HepG2 (cell line): ENCODE measurements around the gene ALK.

Source experiments
- ETV6 ChIP-seq: sonication (generic); formaldehyde crosslinking; conservative IDR thresholded peaks from 2 replicates; pipeline ENCODE4 v1.4.0; 2020; ENCODE audit warnings: missing genetic modification reagents
- GABPA ChIP-seq, 2 experiments: IDR thresholded peaks; 2 replicates each; pipeline ENCODE4 v1.6.1; 2011 to 2016; ENCODE audit warnings: low read depth in 2 of 2, low read length in 1 of 2, missing biosample characterization in 1 of 2, missing genetic modification characterization in 1 of 2
- IKZF1 ChIP-seq: fragments of 450-650 bp; IDR thresholded peaks from 2 replicates; pipeline ENCODE4 v1.7.1; 2016
- MEIS2 ChIP-seq: sonication (generic); formaldehyde crosslinking; IDR thresholded peaks from 2 replicates; pipeline ENCODE4 v1.9.0; 2021; ENCODE audit warnings: mild to moderate bottlenecking, missing genetic modification reagents
- MYC ChIP-seq: sonication (generic); formaldehyde crosslinking; IDR thresholded peaks from 2 replicates; pipeline ENCODE4 v1.9.0; 2021; ENCODE audit warnings: missing genetic modification reagents, borderline replicate concordance
- POLR2AphosphoS5 ChIP-seq: IDR thresholded peaks from 2 replicates; pipeline ENCODE4 v1.6.1; 2012; ENCODE audit warnings: low read depth, low read length
- ZFYVE20 ChIP-seq: sonication (generic); formaldehyde crosslinking; IDR thresholded peaks from 2 replicates; pipeline ENCODE4 v1.8.0; 2023; ENCODE audit warnings: low read depth, mild to moderate bottlenecking, moderate library complexity, missing genetic modification reagents, borderline replicate concordance
- ZNF562 ChIP-seq: sonication (generic); formaldehyde crosslinking; IDR thresholded peaks from 2 replicates; pipeline ENCODE4 v1.8.0; 2022; ENCODE audit warnings: missing genetic modification reagents, borderline replicate concordance
- TF ChIP-seq, protein P1 (sequence below): sonication (generic); formaldehyde crosslinking; IDR thresholded peaks from 2 replicates; pipeline ENCODE4 v1.8.0; 2022; ENCODE audit warnings: missing genetic modification reagents, mild to moderate bottlenecking, inconsistent platforms, borderline replicate concordance
- TF ChIP-seq, protein P2 (sequence below): sonication (generic); formaldehyde crosslinking; IDR thresholded peaks from 2 replicates; pipeline ENCODE4 v1.5.0; 2020; ENCODE audit warnings: mild to moderate bottlenecking, missing genetic modification reagents, moderate library complexity

- TF ChIP-seq, protein P1, sequence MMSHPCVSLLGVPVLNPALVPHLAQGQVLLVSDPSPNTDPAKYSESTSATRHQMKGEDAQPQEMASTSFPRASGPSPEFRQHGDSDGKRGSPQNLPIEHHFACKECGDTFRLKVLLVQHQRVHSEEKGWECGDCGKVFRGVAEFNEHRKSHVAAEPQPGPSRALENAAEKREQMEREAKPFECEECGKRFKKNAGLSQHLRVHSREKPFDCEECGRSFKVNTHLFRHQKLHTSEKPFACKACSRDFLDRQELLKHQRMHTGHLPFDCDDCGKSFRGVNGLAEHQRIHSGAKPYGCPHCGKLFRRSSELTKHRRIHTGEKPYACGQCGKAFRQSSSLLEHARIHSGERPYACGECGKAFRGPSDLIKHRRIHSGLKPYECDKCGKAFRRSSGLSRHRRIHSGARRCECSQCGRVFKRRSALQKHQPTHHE = no peak
- TF ChIP-seq ZNF562 (CRISPR knock-in tag) (no peak), ETV6 (CRISPR knock-in tag) (no peak), ZFYVE20 (CRISPR knock-in tag) (no peak), MYC (CRISPR knock-in tag) (no peak), IKZF1 (no peak), GABPA (IDR thresholded peaks at IDR 0.05; ENCODE audit: low read depth, low read length) (no peak), GABPA (CRISPR knock-in tag; IDR thresholded peaks at IDR 0.05; ENCODE audit: low read depth) (no peak), MEIS2 (no peak), POLR2AphosphoS5 (no peak)
- TF ChIP-seq, protein P2, sequence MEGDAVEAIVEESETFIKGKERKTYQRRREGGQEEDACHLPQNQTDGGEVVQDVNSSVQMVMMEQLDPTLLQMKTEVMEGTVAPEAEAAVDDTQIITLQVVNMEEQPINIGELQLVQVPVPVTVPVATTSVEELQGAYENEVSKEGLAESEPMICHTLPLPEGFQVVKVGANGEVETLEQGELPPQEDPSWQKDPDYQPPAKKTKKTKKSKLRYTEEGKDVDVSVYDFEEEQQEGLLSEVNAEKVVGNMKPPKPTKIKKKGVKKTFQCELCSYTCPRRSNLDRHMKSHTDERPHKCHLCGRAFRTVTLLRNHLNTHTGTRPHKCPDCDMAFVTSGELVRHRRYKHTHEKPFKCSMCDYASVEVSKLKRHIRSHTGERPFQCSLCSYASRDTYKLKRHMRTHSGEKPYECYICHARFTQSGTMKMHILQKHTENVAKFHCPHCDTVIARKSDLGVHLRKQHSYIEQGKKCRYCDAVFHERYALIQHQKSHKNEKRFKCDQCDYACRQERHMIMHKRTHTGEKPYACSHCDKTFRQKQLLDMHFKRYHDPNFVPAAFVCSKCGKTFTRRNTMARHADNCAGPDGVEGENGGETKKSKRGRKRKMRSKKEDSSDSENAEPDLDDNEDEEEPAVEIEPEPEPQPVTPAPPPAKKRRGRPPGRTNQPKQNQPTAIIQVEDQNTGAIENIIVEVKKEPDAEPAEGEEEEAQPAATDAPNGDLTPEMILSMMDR = no peak
Measured at GRCh38 chr2:29910465-29910864, 10.9 kb downstream of the ALK start.
